ENCODE data around the gene ARL13B.

Gene ARL13B

DNA sequence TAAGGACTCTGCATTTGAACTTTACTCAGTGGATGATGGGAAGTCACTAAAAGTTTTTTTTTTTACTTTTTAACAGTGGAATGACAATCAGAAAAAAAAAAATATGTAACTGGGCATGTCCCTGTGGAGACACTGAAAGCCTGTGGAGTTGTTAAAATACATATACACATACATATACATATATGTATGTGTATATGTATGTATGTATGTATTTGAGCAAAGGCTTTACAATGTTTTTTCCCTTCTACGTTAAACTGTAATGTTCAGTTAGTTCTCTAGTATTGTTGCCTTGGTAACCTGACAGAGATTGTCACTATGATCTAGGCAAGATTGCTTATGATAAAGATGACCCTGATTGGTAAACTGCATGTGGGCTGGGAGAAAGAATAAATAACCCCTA lies 113.2 kb downstream of the ARL13B start:
- no peak overlapping the region for H3K18ac ChIP-seq (ENCODE audit: low read length)
- no peaks in the 10 kb centered on the region for H3K9me3 ChIP-seq (replicated peaks in 1 of 2; ENCODE audit: control insufficient read depth in 2 of 2, insufficient read depth in 1 of 2, low read depth in 1 of 2, low read length in 2 of 2)
- no peak overlapping the region for H3K4me3 ChIP-seq (ENCODE audit: low read length in 2 of 2)
- peaks cover 3 to 64% of the 10 kb centered on the region in 2 donors for H3K36me3 ChIP-seq (replicated peaks in 1 of 2; ENCODE audit: control insufficient read depth in 2 of 2, insufficient read depth in 2 of 2, low read length in 2 of 2)
- no peak overlapping the region for H2AK5ac ChIP-seq (ENCODE audit: low read depth, low read length)
- no peak for DNase-seq (ENCODE audit: low spot score)
- no peak overlapping the region for H3K4me2 ChIP-seq (ENCODE audit: insufficient read depth, low read length, poor library complexity, severe bottlenecking)
- H3K79me1 ChIP-seq (ENCODE audit: low read depth, low read length), result no peaks in the 10 kb centered on the region
- no peak overlapping the region for H2BK120ac ChIP-seq (ENCODE audit: low read depth, low read length)
- no peaks in the 10 kb centered on the region for H3K4me1 ChIP-seq (ENCODE audit: control insufficient read depth in 2 of 2, insufficient read depth in 1 of 2, low read depth in 1 of 2, low read length in 2 of 2)
- H3K27ac ChIP-seq (replicated peaks; ENCODE audit: low read length), result no peak overlapping the region
- no peak overlapping the region for H4K91ac ChIP-seq (ENCODE audit: low read depth, low read length, poor library complexity)
- no peak overlapping the region for H3K14ac ChIP-seq (ENCODE audit: low read length)
- no peaks in the 10 kb centered on the region for H3K27me3 ChIP-seq (ENCODE audit: control insufficient read depth in 3 of 3, insufficient read depth in 3 of 3, low read depth in 1 of 3, low read length in 3 of 3)
- H3K23ac ChIP-seq (ENCODE audit: low read depth, low read length, poor library complexity), result no peak overlapping the region
- H4K8ac ChIP-seq (ENCODE audit: low read depth, low read length), result no peak overlapping the region
- H2BK15ac ChIP-seq (ENCODE audit: low read length), result no peak overlapping the region
- no peak overlapping the region for H2AFZ ChIP-seq (ENCODE audit: low read length)
- H2BK5ac ChIP-seq (ENCODE audit: low read length), result no peak overlapping the region
- H2BK12ac ChIP-seq (ENCODE audit: low read length), result no peak overlapping the region
- WGBS, 2 donors (ENCODE audit: extremely low coverage in 2 of 2, insufficient read length in 2 of 2, insufficient replicate concordance in 1 of 2), result no CpG with 5 or more reads among the region's 1 CpG
- no peak overlapping the region for H3K9ac ChIP-seq (ENCODE audit: low read depth, low read length, poor library complexity)
- H3K4ac ChIP-seq (ENCODE audit: low read length), result no peak overlapping the region

DNA sequence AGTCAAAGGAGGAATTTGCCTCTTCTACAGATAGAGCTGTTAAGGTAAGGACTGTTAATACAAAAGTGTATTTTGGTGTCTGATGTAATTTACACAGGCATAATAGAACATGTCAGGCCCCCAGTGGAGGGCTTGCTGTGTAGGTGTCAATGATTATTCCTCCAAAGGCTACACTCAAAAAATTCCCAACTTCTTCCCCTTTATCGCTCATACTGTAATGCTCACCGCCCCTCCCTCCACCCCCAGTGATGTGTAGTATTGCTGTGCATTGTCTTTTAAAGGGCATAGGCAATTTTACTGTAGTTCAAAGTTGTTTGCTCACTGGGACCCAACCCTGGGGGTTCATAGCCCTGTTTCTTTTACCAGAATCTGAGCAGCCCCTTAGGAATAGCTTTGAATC lies 115.2 kb downstream of the ARL13B start:
- Histone ChIP-seq H2BK15ac (ENCODE audit: low read length) (no peak overlapping the region), H2BK5ac (ENCODE audit: low read length) (no peak overlapping the region), H3K4me2 (ENCODE audit: insufficient read depth, low read length, poor library complexity, severe bottlenecking) (no peak overlapping the region), H2AFZ (ENCODE audit: low read length) (no peak overlapping the region), H3K4ac (ENCODE audit: low read length) (no peak overlapping the region), H3K14ac (ENCODE audit: low read length) (no peak overlapping the region), H3K36me3 (replicated peaks in 1 of 2; ENCODE audit: control insufficient read depth in 2 of 2, insufficient read depth in 2 of 2, low read length in 2 of 2) (peaks cover 2 to 75% of the 10 kb centered on the region in 2 donors), H3K23ac (ENCODE audit: low read depth, low read length, poor library complexity) (no peak overlapping the region), H3K9me3 (replicated peaks in 1 of 2; ENCODE audit: control insufficient read depth in 2 of 2, insufficient read depth in 1 of 2, low read depth in 1 of 2, low read length in 2 of 2) (no peaks in the 10 kb centered on the region), H2BK120ac (ENCODE audit: low read depth, low read length) (no peak overlapping the region), H3K9ac (ENCODE audit: low read depth, low read length, poor library complexity) (no peak overlapping the region), H2AK5ac (ENCODE audit: low read depth, low read length) (no peak overlapping the region), H3K79me1 (ENCODE audit: low read depth, low read length) (peaks cover 2% of the 10 kb centered on the region), H2BK12ac (ENCODE audit: low read length) (no peak overlapping the region), H3K4me1 (ENCODE audit: control insufficient read depth in 2 of 2, insufficient read depth in 1 of 2, low read depth in 1 of 2, low read length in 2 of 2) (no peaks in the 10 kb centered on the region), H3K27me3 (ENCODE audit: control insufficient read depth in 3 of 3, insufficient read depth in 3 of 3, low read depth in 1 of 3, low read length in 3 of 3) (no peaks in the 10 kb centered on the region), H3K27ac (replicated peaks; ENCODE audit: low read length) (no peak overlapping the region), H4K8ac (ENCODE audit: low read depth, low read length) (no peak overlapping the region), H3K18ac (ENCODE audit: low read length) (no peak overlapping the region), H4K91ac (ENCODE audit: low read depth, low read length, poor library complexity) (no peak overlapping the region), H3K4me3 (ENCODE audit: low read length in 2 of 2) (no peak overlapping the region)
- no peak for DNase-seq (ENCODE audit: low spot score)
- WGBS, 2 donors (ENCODE audit: extremely low coverage in 2 of 2, insufficient read length in 2 of 2, insufficient replicate concordance in 1 of 2), result no CpG with 5 or more reads among the region's 2 CpGs

DNA sequence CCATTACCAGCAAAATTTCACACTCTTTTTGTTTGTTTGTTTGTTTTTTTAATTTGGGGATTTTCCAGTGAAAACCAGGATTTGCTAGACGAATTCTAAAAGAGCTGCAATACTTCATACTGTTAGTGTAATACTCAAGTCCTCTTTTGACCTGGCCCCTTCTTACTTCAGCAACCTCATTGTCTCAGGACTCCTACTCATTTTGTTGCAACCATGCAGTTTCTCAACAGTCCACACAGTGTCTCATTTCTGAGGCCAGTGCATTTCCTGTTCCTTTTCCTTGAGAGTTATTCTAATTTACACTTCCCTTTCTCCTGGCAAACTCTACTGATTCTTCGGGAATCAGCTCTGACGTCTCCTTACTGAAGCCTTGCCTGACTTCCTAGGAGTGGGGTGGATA lies 118.5 kb downstream of the ARL13B start:
- Histone ChIP-seq H3K18ac (ENCODE audit: low read length) (no peak overlapping the region), H2BK120ac (ENCODE audit: low read depth, low read length) (no peak overlapping the region), H3K9me3 (replicated peaks in 1 of 2; ENCODE audit: control insufficient read depth in 2 of 2, insufficient read depth in 1 of 2, low read depth in 1 of 2, low read length in 2 of 2) (no peaks in the 10 kb centered on the region), H3K4me1 (ENCODE audit: control insufficient read depth in 2 of 2, insufficient read depth in 1 of 2, low read depth in 1 of 2, low read length in 2 of 2) (no peaks in the 10 kb centered on the region), H2AFZ (ENCODE audit: low read length) (no peak overlapping the region), H3K36me3 (replicated peaks in 1 of 2; ENCODE audit: control insufficient read depth in 2 of 2, insufficient read depth in 2 of 2, low read length in 2 of 2) (peaks cover 2 to 87% of the 10 kb centered on the region in 2 donors), H3K27ac (replicated peaks; ENCODE audit: low read length) (no peak overlapping the region), H3K4me2 (ENCODE audit: insufficient read depth, low read length, poor library complexity, severe bottlenecking) (no peak overlapping the region), H3K9ac (ENCODE audit: low read depth, low read length, poor library complexity) (no peak overlapping the region), H2BK12ac (ENCODE audit: low read length) (no peak overlapping the region), H3K27me3 (ENCODE audit: control insufficient read depth in 3 of 3, insufficient read depth in 3 of 3, low read depth in 1 of 3, low read length in 3 of 3) (no peaks in the 10 kb centered on the region), H2BK15ac (ENCODE audit: low read length) (no peak overlapping the region), H3K79me1 (ENCODE audit: low read depth, low read length) (peaks cover 2% of the 10 kb centered on the region), H2BK5ac (ENCODE audit: low read length) (no peak overlapping the region), H3K4ac (ENCODE audit: low read length) (no peak overlapping the region), H2AK5ac (ENCODE audit: low read depth, low read length) (no peak overlapping the region), H3K23ac (ENCODE audit: low read depth, low read length, poor library complexity) (no peak overlapping the region), H4K8ac (ENCODE audit: low read depth, low read length) (no peak overlapping the region), H3K14ac (ENCODE audit: low read length) (no peak overlapping the region), H3K4me3 (ENCODE audit: low read length in 2 of 2) (no peak overlapping the region), H4K91ac (ENCODE audit: low read depth, low read length, poor library complexity) (no peak overlapping the region)
- WGBS, 2 donors (ENCODE audit: extremely low coverage in 2 of 2, insufficient read length in 2 of 2, insufficient replicate concordance in 1 of 2), result no CpG with 5 or more reads among the region's 3 CpGs
- no peak for DNase-seq (ENCODE audit: low spot score)

DNA sequence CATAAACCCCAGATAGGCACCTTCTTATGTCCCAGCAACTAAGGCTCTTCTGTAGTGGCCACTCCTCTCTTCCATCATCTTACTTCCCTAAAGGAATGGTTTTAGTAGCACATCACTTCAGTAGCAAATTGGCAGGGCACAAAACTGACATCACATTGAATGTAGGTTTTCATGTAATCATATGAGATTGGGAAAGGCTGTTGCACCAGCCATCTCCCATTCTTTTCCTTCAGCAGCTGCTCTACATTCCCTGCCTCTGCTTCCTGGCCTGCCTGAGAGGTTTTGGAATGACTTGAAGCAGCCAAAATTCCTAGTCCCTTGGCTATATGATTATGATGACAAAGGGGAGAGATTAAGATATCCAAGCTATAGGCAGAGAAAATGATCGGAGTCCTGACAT lies 119.4 kb downstream of the ARL13B start:
- Histone ChIP-seq H3K9me3 (replicated peaks in 1 of 2; ENCODE audit: control insufficient read depth in 2 of 2, insufficient read depth in 1 of 2, low read depth in 1 of 2, low read length in 2 of 2) (no peaks in the 10 kb centered on the region), H3K36me3 (replicated peaks in 1 of 2; ENCODE audit: control insufficient read depth in 2 of 2, insufficient read depth in 2 of 2, low read length in 2 of 2) (peaks cover 2 to 85% of the 10 kb centered on the region in 2 donors), H2BK12ac (ENCODE audit: low read length) (no peak overlapping the region), H2BK120ac (ENCODE audit: low read depth, low read length) (no peak overlapping the region), H3K4me2 (ENCODE audit: insufficient read depth, low read length, poor library complexity, severe bottlenecking) (no peak overlapping the region), H3K18ac (ENCODE audit: low read length) (no peak overlapping the region), H3K23ac (ENCODE audit: low read depth, low read length, poor library complexity) (no peak overlapping the region), H3K27ac (replicated peaks; ENCODE audit: low read length) (no peak overlapping the region), H4K8ac (ENCODE audit: low read depth, low read length) (no peak overlapping the region), H3K4me1 (ENCODE audit: control insufficient read depth in 2 of 2, insufficient read depth in 1 of 2, low read depth in 1 of 2, low read length in 2 of 2) (no peaks in the 10 kb centered on the region), H3K9ac (ENCODE audit: low read depth, low read length, poor library complexity) (no peak overlapping the region), H3K27me3 (ENCODE audit: control insufficient read depth in 3 of 3, insufficient read depth in 3 of 3, low read depth in 1 of 3, low read length in 3 of 3) (no peaks in the 10 kb centered on the region), H3K14ac (ENCODE audit: low read length) (no peak overlapping the region), H3K4me3 (ENCODE audit: low read length in 2 of 2) (no peak overlapping the region), H2AK5ac (ENCODE audit: low read depth, low read length) (no peak overlapping the region), H3K79me1 (ENCODE audit: low read depth, low read length) (peaks cover 2% of the 10 kb centered on the region), H3K4ac (ENCODE audit: low read length) (no peak overlapping the region), H2BK5ac (ENCODE audit: low read length) (no peak overlapping the region), H2BK15ac (ENCODE audit: low read length) (no peak overlapping the region), H4K91ac (ENCODE audit: low read depth, low read length, poor library complexity) (no peak overlapping the region), H2AFZ (ENCODE audit: low read length) (no peak overlapping the region)
- DNase-seq (ENCODE audit: low spot score), result no peak
- WGBS, 2 donors (ENCODE audit: extremely low coverage in 2 of 2, insufficient read length in 2 of 2, insufficient replicate concordance in 1 of 2), result no CpG with 5 or more reads among the region's 1 CpG
